HEK293T (cell line): ENCODE data around the gene ENTREP1.

ENCODE experiments used
- CTCF ChIA-PET: fragments of 350-600 bp; formaldehyde crosslinking; extraction: SDS; loops from one replicate; lab custom pipeline; 2021; ENCODE audit warnings: antibody characterized with exemption, inconsistent platforms; lab: Yijun Ruan, JAX
- POLR2A ChIA-PET: fragments of 350-600 bp; formaldehyde crosslinking; extraction: SDS; loops from one replicate; lab custom pipeline; 2020; ENCODE audit warnings: antibody characterized with exemption, inconsistent platforms; lab: Yijun Ruan, JAX
- DNase-seq: peaks from one replicate; pipeline ENCODE4 v3.0.0; 2012; ENCODE audit warnings: mixed read lengths; ENCODE audit errors: extremely low spot score
- ARNT ChIP-seq: fragments of 450-650 bp; IDR thresholded peaks from 2 replicates; pipeline ENCODE4 v1.6.1; 2017; ENCODE audit warnings: mild to moderate bottlenecking
- BHLHE40 ChIP-seq: fragments of 450-650 bp; IDR thresholded peaks from 2 replicates; pipeline ENCODE4 v1.6.1; 2016; ENCODE audit warnings: mild to moderate bottlenecking, moderate library complexity, borderline replicate concordance
- CTBP1 ChIP-seq: fragments of 450-650 bp; IDR thresholded peaks from 2 replicates; pipeline ENCODE4 v1.6.1; 2016; ENCODE audit warnings: borderline replicate concordance
- ELF4 ChIP-seq: fragments of 450-650 bp; IDR thresholded peaks from 2 replicates; pipeline ENCODE4 v1.6.1; 2017; ENCODE audit warnings: antibody characterized with exemption
- FOXA1 ChIP-seq: fragments of 450-650 bp; IDR thresholded peaks from 2 replicates; pipeline ENCODE4 v1.6.1; 2016; ENCODE audit warnings: mild to moderate bottlenecking
- FOXK2 ChIP-seq: fragments of 450-650 bp; IDR thresholded peaks from 2 replicates; pipeline ENCODE4 v1.6.1; 2016; ENCODE audit warnings: mild to moderate bottlenecking
- FOXM1 ChIP-seq: fragments of 450-650 bp; IDR thresholded peaks from 2 replicates; pipeline ENCODE4 v1.6.1; 2017; ENCODE audit warnings: mild to moderate bottlenecking, borderline replicate concordance
- HDGF ChIP-seq: fragments of 450-650 bp; IDR thresholded peaks from 2 replicates; pipeline ENCODE4 v1.6.1; 2017; ENCODE audit warnings: antibody characterized with exemption, borderline replicate concordance
- L3MBTL2 ChIP-seq: fragments of 450-650 bp; conservative IDR thresholded peaks from 2 replicates; pipeline ENCODE4 v1.6.1; 2016; ENCODE audit warnings: mild to moderate bottlenecking
- LEF1 ChIP-seq: fragments of 450-650 bp; IDR thresholded peaks from 2 replicates; pipeline ENCODE4 v1.6.1; 2017; ENCODE audit warnings: mild to moderate bottlenecking, borderline replicate concordance
- NFRKB ChIP-seq: fragments of 450-650 bp; IDR thresholded peaks from 2 replicates; pipeline ENCODE4 v1.6.1; 2016; ENCODE audit warnings: mild to moderate bottlenecking, moderate library complexity
- PKNOX1 ChIP-seq: fragments of 450-650 bp; IDR thresholded peaks from 2 replicates; pipeline ENCODE4 v1.6.1; 2016
- SP1 ChIP-seq: fragments of 450-650 bp; IDR thresholded peaks from 2 replicates; pipeline ENCODE4 v1.6.1; 2017
- SUZ12 ChIP-seq: fragments of 450-650 bp; IDR thresholded peaks from 2 replicates; pipeline ENCODE4 v1.6.1; 2016; ENCODE audit warnings: mild to moderate bottlenecking
- TARDBP ChIP-seq: fragments of 450-650 bp; IDR thresholded peaks from 2 replicates; pipeline ENCODE4 v1.6.1; 2016
- ZNF384 ChIP-seq: fragments of 450-650 bp; IDR thresholded peaks from 2 replicates; pipeline ENCODE4 v1.6.1; 2016

Gene ENTREP1

GRCh38 chr9:69292078-69292477, 32.9 kb upstream of the ENTREP1 start:
- ChIA-PET CTCF (no interaction called here), POLR2A (no interaction called here)
- no peak for DNase-seq

GRCh38 chr9:69293156-69293555, 31.9 kb upstream of the ENTREP1 start:
- ChIA-PET POLR2A (no interaction called here), CTCF (no interaction called here)
- TF ChIP-seq ZNF384 (no peak), SUZ12 (no peak), FOXM1 (no peak), FOXA1 (no peak), ARNT (no peak), ELF4 (no peak), LEF1 (no peak), HDGF (no peak), TARDBP (no peak), SP1 (no peak), FOXK2 (no peak), CTBP1 (no peak), L3MBTL2 (no peak), BHLHE40 (no peak), PKNOX1 (no peak)
- no peak for DNase-seq

More at GRCh38 chr9:69292078-69292477, 32.9 kb upstream of the ENTREP1 start:
- TF ChIP-seq L3MBTL2 (no peak), NFRKB (no peak), PKNOX1 (no peak), FOXK2 (no peak), LEF1 (no peak), FOXM1 (no peak), BHLHE40 (no peak), ZNF384 (no peak), SUZ12 (no peak), CTBP1 (no peak), FOXA1 (no peak), HDGF (no peak), ARNT (no peak), TARDBP (no peak), SP1 (no peak), ELF4 (no peak)

- TF ChIP-seq FOXK2 (no peak), L3MBTL2 (no peak), HDGF (no peak), PKNOX1 (no peak), SUZ12 (no peak), ARNT (no peak), CTBP1 (no peak), TARDBP (no peak)
- ChIA-PET POLR2A (interaction anchor here (1.1 kb wide), 1 partner anchor 30 kb away, joined by 4 read pairs; no protein-coding TSS in a partner anchor), CTCF (no interaction called here)
- DNase-seq: no peak
Measured at GRCh38 chr9:69295872-69296552, 29.0 kb upstream of the ENTREP1 start.

GRCh38 chr9:69297300-69297980, 27.6 kb upstream of the ENTREP1 start:
- no peak for DNase-seq
- TF ChIP-seq NFRKB (no peak), TARDBP (no peak), HDGF (no peak), ARNT (no peak), FOXK2 (no peak), SP1 (no peak), BHLHE40 (no peak), ZNF384 (no peak), ELF4 (no peak), CTBP1 (no peak), L3MBTL2 (no peak), LEF1 (no peak), PKNOX1 (no peak), SUZ12 (no peak), FOXM1 (no peak), FOXA1 (no peak)
- ChIA-PET CTCF (no interaction called here), POLR2A (interaction anchor here (1.5 kb wide), 1 partner anchor 28 kb away, joined by 4 read pairs; the partner anchor contains the start of gene ENTREP1)

- POLR2A ChIA-PET: no interaction called here
- CTCF ChIA-PET: no interaction called here
- TF ChIP-seq PKNOX1: no peak
- no peak for TF ChIP-seq FOXA1
- TF ChIP-seq NFRKB: no peak
- no peak for TF ChIP-seq ARNT
- no peak for TF ChIP-seq LEF1
- TF ChIP-seq FOXM1: no peak
- TF ChIP-seq ELF4: no peak
- no peak for TF ChIP-seq CTBP1
- no peak for TF ChIP-seq TARDBP
- DNase-seq: no peak
Measured at GRCh38 chr9:69299315-69299714, 25.7 kb upstream of the ENTREP1 start.
